Testis (tissue), 3 donors: ENCODE results near the gene ATOH8. TPM values are rescaled to one million over a fixed set of nuclear protein-coding genes. Genes with fewer than 3 reads are reported as not detected.
A peak's percentile ranks its signal among the peaks of the same experiment; 100 is the strongest.
"Not testable (repeated sequence)": the region's sequence is repeated elsewhere in the genome, so short reads cannot be mapped to it uniquely, and the experiment has no call there.

Experiments
- DNase-seq: peaks from one replicate; pipeline ENCODE4 v3.0.0-alpha.2; 2019
- H3K27ac ChIP-seq, 2 donors: fragments of 200-600 bp; sonication (generic); one replicate each; pipeline ENCODE4 v1.5.1; 2019
- H3K27me3 ChIP-seq: fragments of 200-600 bp; sonication (generic); one replicate; pipeline ENCODE4 v1.5.1; 2019
- H3K36me3 ChIP-seq: fragments of 200-600 bp; sonication (generic); one replicate; pipeline ENCODE4 v1.5.1; 2017; ENCODE audit warnings: low read depth; ENCODE audit errors: missing control alignments
- H3K4me1 ChIP-seq: fragments of 200-600 bp; sonication (generic); one replicate; pipeline ENCODE4 v1.5.1; 2019
- H3K4me3 ChIP-seq, 2 donors: fragments of 200-600 bp; sonication (generic); one replicate each; pipeline ENCODE4 v1.5.1; 2017 to 2019
- H3K9me3 ChIP-seq: fragments of 200-600 bp; sonication (generic); one replicate; pipeline ENCODE4 v1.5.1; 2017
- POLR2A ChIP-seq: fragments of 450-650 bp; IDR thresholded peaks from one replicate; pipeline ENCODE4 v1.6.1; 2017; ENCODE audit warnings: antibody characterized with exemption, mild to moderate bottlenecking, moderate library complexity
- whole genome bisulfite sequencing, 2 donors: methylation state at CpG; one replicate each; pipeline ENCODE4 v1.1.5; 2018; 5-methylcytosine and 5-hydroxymethylcytosine counted together
- intact Hi-C: fragments of 100-400 bp; cut with DNase I; formaldehyde crosslinking; loops from one replicate; pipeline ENCODE4 v1.15.1; 2023; ENCODE audit warnings: low total_unique reads
- polyA plus RNA-seq: library from polyadenylated mRNA; stranded (reverse); fragments of 350-450 nt; fragmentation: Illumina TruSeq; extraction: RNeasy Lipid Tissue Mini Kit (QIAGEN cat#74804); gene quantifications from one replicate; pipeline ENCODE4 v1.2.3, GENCODE V29; 2014; ENCODE audit warnings: low read depth, low replicate concordance; ENCODE audit not compliant: insufficient read depth
- total RNA-seq, 2 donors: library from RNA; depleted of rRNA; stranded (reverse); fragments of >200 nt; gene quantifications; one replicate each; pipeline ENCODE4 v1.2.3, GENCODE V29; 2016
- TF ChIP-seq, protein P1 (sequence below), 3 experiments: fragments of 450-650 bp in 2 of 3; fragments of 200-600 bp in 1 of 3; sonication (generic) in 1 of 3; IDR thresholded peaks; one replicate each; pipeline ENCODE4 v1.5.1; 2016 to 2019; ENCODE audit warnings: antibody characterized with exemption in 3 of 3, mild to moderate bottlenecking in 2 of 3, moderate library complexity in 1 of 3

Gene ATOH8
- total and polyA plus RNA-seq, 3 donors from 2014 or later = 13.5 to 16.8 (median 14.2) TPM

DNA sequence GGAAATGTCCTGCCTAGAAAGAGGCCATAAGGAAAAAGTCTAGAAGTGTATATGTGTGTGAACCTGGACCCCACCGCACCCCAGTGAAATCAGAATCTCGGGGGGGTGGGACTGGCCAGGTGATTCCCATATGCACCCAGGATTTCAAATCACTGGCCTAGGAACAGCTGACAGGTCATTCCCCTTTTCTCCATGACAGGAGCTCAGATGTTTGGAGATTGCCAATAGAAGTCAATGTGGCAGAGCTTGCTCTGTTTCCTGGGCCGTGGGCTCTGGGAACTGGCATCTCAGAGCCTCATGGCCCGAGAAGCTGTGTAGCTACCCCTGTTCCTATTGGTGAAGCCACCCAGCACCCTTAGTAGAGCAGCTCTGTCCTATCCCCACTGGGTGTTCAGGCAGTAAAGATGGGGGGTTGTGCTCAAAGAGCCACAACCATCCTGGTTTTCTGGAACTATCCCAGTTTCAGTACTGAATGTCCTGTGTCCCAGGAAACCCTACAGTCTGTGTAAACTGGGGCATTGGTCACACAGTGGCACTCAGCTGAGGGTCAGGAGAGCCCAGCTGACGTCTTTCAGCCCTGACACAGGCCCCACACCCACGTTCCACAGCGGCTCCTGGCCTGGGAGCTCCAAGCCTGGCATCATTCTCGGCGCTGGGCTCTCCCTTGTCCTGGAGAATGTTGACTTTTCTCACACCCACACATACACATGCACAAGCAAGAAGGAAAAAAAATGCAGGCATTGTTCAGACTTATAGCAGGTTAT, 40.8 kb upstream of the ATOH8 start:
- Histone ChIP-seq H3K4me1 (peaks cover 45% of the 10 kb centered on the region), H3K4me3 (no peak overlapping the region), H3K36me3 (no peaks in the 10 kb centered on the region), H3K27me3 (no peaks in the 10 kb centered on the region), H3K9me3 (no peaks in the 10 kb centered on the region), H3K27ac (peak overlapping the region; percentile 53 to 87)
- intact Hi-C loops = no loop called here
- 54 to 63% methylated on average over 9 of the region's 9 CpGs for WGBS, 2 donors
- TF ChIP-seq, protein P1, sequence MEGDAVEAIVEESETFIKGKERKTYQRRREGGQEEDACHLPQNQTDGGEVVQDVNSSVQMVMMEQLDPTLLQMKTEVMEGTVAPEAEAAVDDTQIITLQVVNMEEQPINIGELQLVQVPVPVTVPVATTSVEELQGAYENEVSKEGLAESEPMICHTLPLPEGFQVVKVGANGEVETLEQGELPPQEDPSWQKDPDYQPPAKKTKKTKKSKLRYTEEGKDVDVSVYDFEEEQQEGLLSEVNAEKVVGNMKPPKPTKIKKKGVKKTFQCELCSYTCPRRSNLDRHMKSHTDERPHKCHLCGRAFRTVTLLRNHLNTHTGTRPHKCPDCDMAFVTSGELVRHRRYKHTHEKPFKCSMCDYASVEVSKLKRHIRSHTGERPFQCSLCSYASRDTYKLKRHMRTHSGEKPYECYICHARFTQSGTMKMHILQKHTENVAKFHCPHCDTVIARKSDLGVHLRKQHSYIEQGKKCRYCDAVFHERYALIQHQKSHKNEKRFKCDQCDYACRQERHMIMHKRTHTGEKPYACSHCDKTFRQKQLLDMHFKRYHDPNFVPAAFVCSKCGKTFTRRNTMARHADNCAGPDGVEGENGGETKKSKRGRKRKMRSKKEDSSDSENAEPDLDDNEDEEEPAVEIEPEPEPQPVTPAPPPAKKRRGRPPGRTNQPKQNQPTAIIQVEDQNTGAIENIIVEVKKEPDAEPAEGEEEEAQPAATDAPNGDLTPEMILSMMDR (IDR thresholded peaks at IDR 0.05) = no peak
- TF ChIP-seq POLR2A = no peak
- DNase-seq = peak; percentile 54

DNA sequence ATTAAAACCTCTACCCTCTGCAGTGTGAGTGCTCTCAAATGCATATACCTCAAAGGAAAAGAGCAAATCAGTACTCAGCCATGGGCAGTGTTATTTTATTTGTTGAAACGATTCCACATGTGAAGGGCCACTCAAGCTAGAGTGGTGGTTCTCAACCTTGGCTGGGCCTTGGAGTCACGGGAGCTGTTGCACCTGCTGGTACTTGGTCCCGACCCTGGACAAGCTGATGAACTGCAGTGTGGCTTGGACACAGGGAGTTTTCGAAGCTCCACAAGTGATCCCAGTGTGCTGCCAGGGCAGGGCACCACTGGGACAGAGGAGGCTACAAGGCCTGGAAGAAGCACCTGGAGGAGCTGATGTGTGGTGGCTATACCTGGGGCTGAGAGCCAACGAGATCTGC, 40.0 kb upstream of the ATOH8 start:
- Histone ChIP-seq H3K9me3 (no peaks in the 10 kb centered on the region), H3K4me3 (no peak overlapping the region), H3K4me1 (peaks cover 45% of the 10 kb centered on the region), H3K36me3 (no peaks in the 10 kb centered on the region), H3K27me3 (no peaks in the 10 kb centered on the region), H3K27ac (peak overlapping the region in 1 of 2 donors; percentile 87)
- no peak for DNase-seq
- intact Hi-C loops = no loop called here
- TF ChIP-seq, protein P1 (IDR thresholded peaks at IDR 0.05) = no peak
- no peak for TF ChIP-seq POLR2A
- 88 to 94% methylated on average over 5 of the region's 5 CpGs for WGBS, 2 donors

DNA sequence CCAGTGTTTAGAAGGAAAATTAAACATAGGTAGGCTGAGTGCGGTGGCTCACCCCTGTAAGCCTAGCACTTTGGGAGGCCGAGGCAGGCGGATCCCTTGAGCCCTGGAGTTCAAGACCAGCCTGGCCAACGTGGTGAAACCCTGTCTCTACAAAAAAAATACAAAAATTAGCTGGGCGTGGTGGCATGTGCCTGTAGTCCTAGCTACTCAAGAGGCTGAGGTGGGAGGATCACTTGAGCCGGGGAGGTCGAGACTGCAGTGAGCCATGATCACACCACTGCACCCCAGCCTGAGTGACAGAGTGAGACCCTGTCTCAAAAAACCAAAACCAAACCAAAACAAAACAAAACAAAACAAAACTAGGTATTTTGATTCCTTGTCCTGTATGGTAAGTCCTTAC, 39.4 kb upstream of the ATOH8 start:
- not testable (repeated sequence) for H3K36me3 ChIP-seq

DNA sequence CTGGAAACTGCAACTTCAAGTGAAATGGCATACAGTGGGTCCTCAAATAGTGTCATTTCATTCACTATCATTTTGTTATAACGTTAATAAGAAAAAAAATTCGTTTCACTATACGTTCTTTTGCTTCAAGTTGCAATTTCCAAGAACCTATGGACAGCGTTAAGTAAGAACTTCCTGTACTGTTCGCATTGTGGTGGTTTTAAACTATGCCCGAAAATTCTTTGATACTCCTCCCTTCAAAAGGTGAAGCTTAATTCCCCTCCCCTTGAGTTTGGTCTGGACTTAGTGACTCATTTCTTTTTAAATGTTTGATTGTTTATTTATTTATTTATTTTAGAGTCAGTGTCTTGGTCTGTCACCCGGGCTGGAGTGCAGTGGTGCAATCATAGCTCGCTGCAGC, 39.0 kb upstream of the ATOH8 start:
- Histone ChIP-seq H3K27ac (no peak overlapping the region), H3K4me1 (peaks cover 37% of the 10 kb centered on the region), H3K27me3 (no peaks in the 10 kb centered on the region), H3K4me3 (no peak overlapping the region), H3K9me3 (no peaks in the 10 kb centered on the region), H3K36me3 (no peaks in the 10 kb centered on the region)
- TF ChIP-seq, protein P1 (IDR thresholded peaks at IDR 0.05) = no peak
- TF ChIP-seq POLR2A = no peak
- 89 to 95% methylated on average over 8 of the region's 8 CpGs for WGBS, 2 donors
- DNase-seq = no peak
- intact Hi-C loops = no loop called here

More for the DNA sequence above, 39.4 kb upstream of the ATOH8 start:
- 91 to 96% methylated on average over 7 of the region's 7 CpGs for WGBS, 2 donors
- peaks cover 41% of the 10 kb centered on the region for H3K4me1 ChIP-seq
- H3K4me3 ChIP-seq, DNase-seq, H3K27ac ChIP-seq, H3K27me3 ChIP-seq, H3K9me3 ChIP-seq, intact Hi-C loops: not testable (repeated sequence)

DNA sequence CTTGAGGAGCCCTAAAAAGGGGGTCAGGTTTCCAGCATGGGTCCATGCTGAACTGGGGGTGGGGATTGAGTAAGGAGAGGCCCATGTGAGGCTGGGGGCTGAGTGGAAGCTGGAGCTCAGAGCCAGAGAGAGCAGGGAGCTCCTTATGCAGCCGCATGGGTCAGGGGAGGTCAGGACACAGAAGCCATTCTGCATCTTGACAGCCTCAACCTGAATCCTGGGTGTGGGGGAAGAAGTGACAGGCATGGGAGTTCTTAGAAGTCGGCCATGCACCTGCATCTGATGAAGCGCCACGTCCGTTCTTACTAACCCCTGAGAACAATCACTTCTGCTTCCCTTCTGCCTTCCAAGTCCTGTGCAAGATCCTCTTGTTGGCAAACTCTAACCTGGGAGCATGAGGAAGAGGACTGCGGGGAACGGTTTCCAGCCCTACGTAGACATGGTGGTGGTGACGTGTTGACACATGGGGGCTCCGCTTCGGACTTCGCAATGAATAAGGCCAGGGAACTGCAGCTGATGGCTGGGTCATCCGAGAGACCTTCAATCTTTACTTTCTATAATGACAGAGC, 37.4 kb upstream of the ATOH8 start:
- no peak for DNase-seq
- H3K4me1 ChIP-seq = peaks cover 22% of the 10 kb centered on the region
- H3K27me3 ChIP-seq = no peaks in the 10 kb centered on the region
- 91% methylated on average over 13 of the region's 13 CpGs for WGBS, 2 donors
- no peak overlapping the region for H3K4me3 ChIP-seq
- no peaks in the 10 kb centered on the region for H3K9me3 ChIP-seq
- H3K27ac ChIP-seq = no peak overlapping the region
- H3K36me3 ChIP-seq = no peaks in the 10 kb centered on the region
- intact Hi-C loops = no loop called here
- TF ChIP-seq, protein P1 (IDR thresholded peaks at IDR 0.05) = no peak
- TF ChIP-seq POLR2A = no peak
